HG03196 (cell line): ENCODE measurements around the gene STARD3.

ENCODE experiments used
- ATAC-seq: cut with Tn5 transposase; IDR thresholded peaks from one replicate; pipeline ENCODE4 v1.9.1; 2021; ENCODE audit not compliant: unreplicated experiment

The STARD3 gene

DNA sequence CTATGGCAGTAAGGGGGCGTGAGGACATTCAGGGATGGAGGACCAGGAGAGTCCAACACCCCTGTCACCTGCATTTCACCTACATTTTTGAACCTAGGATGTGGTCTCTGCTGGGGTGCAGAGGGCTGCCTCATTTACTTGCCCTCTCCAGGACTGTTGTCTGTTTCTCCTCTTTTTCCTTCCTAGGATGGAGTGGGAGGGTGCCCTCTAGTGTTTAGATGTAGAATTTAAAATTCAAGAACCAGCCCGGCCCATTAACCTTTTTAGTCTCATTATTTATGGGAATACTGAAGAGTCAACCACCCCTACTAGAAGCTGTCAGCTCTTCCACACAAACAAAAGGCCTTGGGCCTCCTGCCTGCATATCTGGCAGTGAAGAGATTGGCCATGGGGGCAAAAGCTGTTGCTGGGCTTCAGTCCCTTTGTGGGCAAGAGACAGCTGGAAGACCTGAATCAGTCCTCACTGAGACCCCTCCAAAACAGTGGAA, 2.5 kb upstream of the STARD3 start:
- ATAC-seq = no peak

DNA sequence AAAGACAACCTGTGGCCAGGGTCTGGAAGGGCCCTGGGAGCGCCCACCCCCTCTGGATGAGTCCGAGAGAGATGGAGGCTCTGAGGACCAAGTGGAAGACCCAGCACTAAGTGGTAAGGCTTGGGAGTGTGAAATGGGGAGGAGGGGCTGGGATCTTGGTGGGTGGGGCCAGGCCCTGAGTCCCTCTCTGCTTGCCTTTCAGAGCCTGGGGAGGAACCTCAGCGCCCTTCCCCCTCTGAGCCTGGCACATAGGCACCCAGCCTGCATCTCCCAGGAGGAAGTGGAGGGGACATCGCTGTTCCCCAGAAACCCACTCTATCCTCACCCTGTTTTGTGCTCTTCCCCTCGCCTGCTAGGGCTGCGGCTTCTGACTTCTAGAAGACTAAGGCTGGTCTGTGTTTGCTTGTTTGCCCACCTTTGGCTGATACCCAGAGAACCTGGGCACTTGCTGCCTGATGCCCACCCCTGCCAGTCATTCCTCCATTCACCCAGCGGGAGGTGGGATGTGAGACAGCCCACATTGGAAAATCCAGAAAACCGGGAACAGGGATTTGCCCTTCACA, 1.2 kb upstream of the STARD3 start:
- no peak for ATAC-seq

GRCh38 chr17:39636587-39636926, 387 bp upstream of the STARD3 start:
- peak; percentile 3 for ATAC-seq

DNA sequence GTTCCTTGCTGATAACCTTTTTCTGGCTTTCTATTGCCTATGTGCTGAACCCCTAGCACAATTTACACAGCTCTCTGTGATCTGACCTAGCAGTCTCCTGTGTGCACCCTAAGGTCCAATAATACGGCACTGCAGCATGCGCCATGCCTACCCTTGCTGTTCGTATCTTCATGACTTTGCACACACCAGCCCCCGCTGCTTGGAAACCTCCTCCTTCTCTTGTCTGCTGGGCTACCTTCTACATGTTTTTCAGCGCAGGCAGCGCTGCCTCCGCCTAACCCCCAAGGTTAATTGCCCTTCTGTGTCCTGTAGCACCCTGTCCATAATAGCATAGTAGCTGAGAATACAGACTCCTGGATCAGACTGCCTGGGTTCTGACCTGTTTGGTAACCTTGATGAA, 1.4 kb downstream of the STARD3 start:
- ATAC-seq = no peak

DNA sequence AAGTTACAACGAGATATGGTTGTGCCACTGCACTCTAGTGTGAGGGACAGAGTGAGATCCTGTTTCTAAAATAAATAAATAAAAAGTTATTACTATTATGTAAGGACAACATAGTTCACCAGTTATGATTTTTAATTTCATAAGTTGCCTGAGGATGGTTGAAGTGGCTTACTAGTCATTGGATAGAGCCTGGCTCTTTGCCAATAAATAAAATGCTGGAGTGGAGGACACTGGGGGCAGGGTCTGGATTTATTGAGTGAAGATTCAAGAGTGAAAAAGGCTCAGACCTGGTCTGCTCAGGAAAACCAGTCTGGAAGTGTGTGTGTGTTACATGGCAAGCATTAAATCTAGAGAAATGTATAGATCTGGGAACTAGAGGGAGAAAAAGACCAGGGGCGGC, 2.1 kb downstream of the STARD3 start:
- ATAC-seq = no peak

GRCh38 chr17:39639566-39640458, 2.9 kb downstream of the STARD3 start:
- ATAC-seq = no peak

GRCh38 chr17:39640591-39641031, 3.7 kb downstream of the STARD3 start:
- no peak for ATAC-seq

GRCh38 chr17:39641097-39641496, 4.2 kb downstream of the STARD3 start:
- no peak for ATAC-seq

- ATAC-seq = no peak
Measured at GRCh38 chr17:39641883-39642282, 4.9 kb downstream of the STARD3 start.

DNA sequence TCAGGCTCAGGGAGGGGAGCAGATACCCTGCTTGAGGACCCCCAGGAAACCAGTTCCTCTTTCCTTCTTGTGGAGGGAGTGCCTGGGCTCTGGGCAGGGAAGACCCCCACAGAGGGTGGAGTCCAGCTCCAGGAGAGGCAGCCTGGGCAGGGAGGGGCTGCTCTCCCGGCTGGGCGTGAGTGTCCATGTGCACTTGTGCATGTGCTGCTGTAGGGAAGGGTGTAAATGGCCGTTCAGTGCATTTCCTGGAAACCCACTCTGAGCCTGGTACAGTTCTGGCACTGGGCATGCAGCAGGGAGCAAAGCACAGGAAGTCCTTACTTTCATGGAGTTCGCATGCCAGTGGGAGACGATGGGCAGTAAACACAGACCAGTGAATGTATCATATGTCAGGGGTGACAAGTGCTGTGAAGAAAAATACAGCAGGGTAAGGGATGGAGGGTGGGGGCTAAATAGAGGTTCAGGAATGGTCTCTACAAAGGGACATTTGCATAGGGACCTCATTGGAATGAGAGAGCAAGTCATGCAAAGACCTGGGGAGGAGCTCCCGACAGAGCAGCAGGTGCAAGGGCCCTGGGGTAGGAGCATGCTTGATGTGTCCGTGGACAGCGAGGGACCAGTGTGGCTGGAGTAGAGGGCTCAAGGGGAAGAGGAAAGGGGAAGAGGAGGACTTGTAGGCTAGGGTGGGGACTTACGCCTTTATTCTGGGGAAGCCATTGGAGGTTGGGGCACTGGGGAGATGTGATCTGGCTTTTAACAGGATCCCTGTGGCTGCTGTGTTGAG, 5.5 kb downstream of the STARD3 start:
- ATAC-seq = no peak

- ATAC-seq = no peak
Measured at GRCh38 chr17:39643271-39643670, 6.3 kb downstream of the STARD3 start.

DNA sequence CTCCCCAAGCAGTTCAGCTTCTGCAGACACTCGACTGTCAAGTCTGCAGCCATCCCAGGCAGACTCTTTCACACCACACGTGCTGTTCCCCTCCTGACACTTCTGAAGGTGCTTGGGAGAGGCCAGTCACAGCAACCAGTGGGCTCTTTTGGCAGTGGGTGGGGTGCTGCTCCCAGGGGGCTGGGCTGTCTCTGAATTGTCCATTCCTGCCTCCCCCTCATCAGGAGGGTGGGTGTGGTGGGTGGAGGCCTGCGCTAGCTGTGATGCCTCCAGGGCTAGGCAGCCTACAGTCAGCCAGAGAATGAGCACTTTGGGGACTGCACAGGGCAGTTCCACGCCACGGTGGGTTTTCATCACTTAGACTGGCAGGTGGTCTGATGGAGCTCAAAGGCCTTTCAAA, 10.3 kb downstream of the STARD3 start:
- ATAC-seq = no peak

- ATAC-seq = no peak
Measured at GRCh38 chr17:39648616-39649366, 11.8 kb downstream of the STARD3 start.

DNA sequence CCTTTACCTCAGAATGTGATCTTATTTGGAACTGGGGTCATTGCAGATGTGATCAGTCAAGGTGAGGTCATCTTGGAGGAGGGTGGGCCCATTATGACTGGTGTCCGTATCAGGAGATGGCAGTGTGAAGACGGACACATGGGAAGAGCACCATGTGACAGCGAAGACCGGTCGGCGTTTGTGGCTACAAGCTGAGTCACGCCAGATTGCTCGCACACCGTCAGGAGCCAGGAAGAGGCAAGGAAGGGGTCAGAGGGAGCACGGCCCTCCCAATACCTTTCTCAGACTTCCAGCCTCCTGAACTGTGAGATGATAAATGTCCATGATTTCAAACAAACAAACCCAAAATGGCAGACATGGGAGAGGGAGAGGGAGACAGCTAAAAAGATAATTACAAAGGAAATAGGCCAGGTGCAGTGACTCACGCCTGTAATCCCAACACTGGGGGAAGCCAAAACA, 13.2 kb downstream of the STARD3 start:
- no peak for ATAC-seq

GRCh38 chr17:39651923-39652586, 15.1 kb downstream of the STARD3 start:
- ATAC-seq = no peak

DNA sequence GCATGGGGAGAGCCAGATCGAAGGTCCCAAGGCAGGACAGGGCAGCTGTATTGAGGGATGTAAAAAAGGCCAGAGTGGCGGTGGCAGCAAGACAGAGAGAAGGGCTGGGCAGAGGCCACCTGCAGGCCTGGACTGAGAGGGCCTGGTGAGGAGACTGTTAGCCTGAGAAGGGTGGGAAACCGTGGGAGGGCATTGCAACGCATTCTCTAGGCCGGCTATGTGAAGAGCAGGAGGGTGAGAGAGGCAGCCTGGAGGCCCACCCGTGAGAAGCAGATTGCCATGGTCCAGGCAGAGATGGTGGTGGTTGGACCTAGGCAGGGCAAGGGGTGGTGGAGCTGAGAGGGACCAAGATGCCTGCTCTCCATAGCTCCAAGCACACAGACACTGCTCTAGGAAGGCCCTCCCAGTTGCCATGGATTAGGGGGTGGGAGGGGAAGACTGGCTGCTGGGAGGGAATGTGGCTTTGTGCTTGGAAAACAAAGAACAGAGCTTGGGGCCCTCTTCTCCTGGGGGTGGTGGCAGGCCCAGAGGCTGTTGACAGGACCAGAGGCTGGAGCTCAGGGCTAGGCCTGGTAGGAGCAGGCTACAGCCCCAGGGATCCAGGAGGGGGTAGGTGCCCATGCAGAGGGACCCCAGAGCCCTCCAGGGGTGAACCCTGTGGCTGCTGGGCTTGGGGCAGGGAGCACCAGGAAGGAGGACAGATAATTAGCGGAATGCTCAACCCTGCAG, 15.8 kb downstream of the STARD3 start:
- no peak for ATAC-seq

DNA sequence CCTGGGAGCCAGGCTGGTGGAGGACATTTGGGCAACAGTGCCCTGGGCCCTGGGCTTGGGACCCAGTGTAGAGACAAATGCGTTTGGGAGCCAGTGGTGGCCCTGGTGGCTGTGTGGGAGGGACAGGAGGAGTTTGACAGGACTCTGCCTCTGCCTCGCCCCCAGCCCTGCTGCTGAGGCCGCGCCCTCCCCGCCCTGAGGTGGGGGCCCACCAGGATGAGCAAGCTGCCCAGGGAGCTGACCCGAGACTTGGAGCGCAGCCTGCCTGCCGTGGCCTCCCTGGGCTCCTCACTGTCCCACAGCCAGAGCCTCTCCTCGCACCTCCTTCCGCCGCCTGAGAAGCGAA, 16.3 kb downstream of the STARD3 start:
- ATAC-seq = no peak

GRCh38 chr17:39653662-39654331, 16.9 kb downstream of the STARD3 start:
- ATAC-seq = no peak

- no peak for ATAC-seq
Measured at GRCh38 chr17:39655105-39655504, 18.2 kb downstream of the STARD3 start.
